ENCODE measurements around the gene TICAM1. TPM values are rescaled to one million over a fixed set of nuclear protein-coding genes. Genes with fewer than 3 reads are reported as not detected.
A peak's percentile ranks its signal among the peaks of the same experiment; 100 is the strongest.

TICAM1 gene
- total and polyA plus RNA-seq, 2 of the 13 experiments (the other 11 are each of a cell fraction or from before 2014, with no cell fraction given) = 0.33 to 0.95 TPM

DNA sequence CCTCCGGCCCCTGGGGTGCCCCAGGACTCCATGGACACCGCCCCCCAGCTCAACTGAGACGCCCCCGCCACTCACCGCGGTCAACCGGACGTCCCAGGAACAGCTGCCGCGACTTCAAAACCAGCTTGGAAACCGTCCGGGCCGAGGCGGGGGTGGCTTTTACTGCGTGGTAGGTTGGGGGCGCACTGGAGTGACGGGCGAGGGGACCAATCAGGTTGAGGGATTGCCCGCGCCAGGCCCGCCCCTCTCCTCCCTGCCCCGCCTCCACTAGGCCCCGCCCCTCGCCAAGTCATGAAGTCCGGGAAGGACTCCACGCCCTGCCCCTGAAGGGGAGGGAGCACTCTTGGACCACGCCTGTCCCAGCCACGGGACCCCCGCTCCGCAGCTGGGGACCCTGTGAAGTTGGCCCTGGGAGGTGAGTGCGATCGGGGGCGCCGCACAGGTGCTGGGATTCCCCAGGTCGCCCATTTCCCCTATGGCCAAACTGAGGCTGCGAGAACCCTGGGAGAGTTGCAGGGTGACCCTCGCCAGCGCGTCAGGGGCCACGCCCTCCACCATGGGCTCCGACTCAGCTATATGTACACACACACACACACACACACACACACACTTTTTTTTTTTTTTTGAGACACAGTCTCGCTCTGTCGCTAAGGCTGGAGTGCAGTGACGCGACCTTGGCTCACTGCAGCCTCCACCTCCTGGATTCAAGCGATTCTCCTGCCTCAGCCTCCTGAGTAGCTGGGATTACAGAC is 36.2 kb upstream of the TICAM1 start, which contains the start of gene PLIN3 (continued):
- TF ChIP-seq, protein P1, sequence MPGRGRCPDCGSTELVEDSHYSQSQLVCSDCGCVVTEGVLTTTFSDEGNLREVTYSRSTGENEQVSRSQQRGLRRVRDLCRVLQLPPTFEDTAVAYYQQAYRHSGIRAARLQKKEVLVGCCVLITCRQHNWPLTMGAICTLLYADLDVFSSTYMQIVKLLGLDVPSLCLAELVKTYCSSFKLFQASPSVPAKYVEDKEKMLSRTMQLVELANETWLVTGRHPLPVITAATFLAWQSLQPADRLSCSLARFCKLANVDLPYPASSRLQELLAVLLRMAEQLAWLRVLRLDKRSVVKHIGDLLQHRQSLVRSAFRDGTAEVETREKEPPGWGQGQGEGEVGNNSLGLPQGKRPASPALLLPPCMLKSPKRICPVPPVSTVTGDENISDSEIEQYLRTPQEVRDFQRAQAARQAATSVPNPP (CRISPR knock-in tag; IDR thresholded peaks at IDR 0.05) = no peak
- peak; percentile 43; the same call in 1 of the 2 replicates for TF ChIP-seq ZNF83 (CRISPR knock-in tag; IDR thresholded peaks at IDR 0.05; ENCODE audit: borderline replicate concordance)
- no peak for TF ChIP-seq MAFK (conservative IDR thresholded peaks at IDR 0.05 in 1 of 2, IDR thresholded peaks at IDR 0.05 in 1 of 2; ENCODE audit: low read length in 2 of 2)
- no peak for TF ChIP-seq THYN1 (CRISPR knock-in tag; IDR thresholded peaks at IDR 0.05; ENCODE audit: borderline replicate concordance, low read depth)
- TF ChIP-seq KDM5A (IDR thresholded peaks at IDR 0.05; ENCODE audit: borderline replicate concordance, low read length) = no peak; the same call in 1 of the 2 replicates
- TF ChIP-seq SATB2 (CRISPR knock-in tag; IDR thresholded peaks at IDR 0.05) = no peak
- TF ChIP-seq, protein P2, sequence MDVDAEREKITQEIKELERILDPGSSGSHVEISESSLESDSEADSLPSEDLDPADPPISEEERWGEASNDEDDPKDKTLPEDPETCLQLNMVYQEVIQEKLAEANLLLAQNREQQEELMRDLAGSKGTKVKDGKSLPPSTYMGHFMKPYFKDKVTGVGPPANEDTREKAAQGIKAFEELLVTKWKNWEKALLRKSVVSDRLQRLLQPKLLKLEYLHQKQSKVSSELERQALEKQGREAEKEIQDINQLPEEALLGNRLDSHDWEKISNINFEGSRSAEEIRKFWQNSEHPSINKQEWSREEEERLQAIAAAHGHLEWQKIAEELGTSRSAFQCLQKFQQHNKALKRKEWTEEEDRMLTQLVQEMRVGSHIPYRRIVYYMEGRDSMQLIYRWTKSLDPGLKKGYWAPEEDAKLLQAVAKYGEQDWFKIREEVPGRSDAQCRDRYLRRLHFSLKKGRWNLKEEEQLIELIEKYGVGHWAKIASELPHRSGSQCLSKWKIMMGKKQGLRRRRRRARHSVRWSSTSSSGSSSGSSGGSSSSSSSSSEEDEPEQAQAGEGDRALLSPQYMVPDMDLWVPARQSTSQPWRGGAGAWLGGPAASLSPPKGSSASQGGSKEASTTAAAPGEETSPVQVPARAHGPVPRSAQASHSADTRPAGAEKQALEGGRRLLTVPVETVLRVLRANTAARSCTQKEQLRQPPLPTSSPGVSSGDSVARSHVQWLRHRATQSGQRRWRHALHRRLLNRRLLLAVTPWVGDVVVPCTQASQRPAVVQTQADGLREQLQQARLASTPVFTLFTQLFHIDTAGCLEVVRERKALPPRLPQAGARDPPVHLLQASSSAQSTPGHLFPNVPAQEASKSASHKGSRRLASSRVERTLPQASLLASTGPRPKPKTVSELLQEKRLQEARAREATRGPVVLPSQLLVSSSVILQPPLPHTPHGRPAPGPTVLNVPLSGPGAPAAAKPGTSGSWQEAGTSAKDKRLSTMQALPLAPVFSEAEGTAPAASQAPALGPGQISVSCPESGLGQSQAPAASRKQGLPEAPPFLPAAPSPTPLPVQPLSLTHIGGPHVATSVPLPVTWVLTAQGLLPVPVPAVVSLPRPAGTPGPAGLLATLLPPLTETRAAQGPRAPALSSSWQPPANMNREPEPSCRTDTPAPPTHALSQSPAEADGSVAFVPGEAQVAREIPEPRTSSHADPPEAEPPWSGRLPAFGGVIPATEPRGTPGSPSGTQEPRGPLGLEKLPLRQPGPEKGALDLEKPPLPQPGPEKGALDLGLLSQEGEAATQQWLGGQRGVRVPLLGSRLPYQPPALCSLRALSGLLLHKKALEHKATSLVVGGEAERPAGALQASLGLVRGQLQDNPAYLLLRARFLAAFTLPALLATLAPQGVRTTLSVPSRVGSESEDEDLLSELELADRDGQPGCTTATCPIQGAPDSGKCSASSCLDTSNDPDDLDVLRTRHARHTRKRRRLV (CRISPR knock-in tag; IDR thresholded peaks at IDR 0.05) = 0 out of 2 replicates have a peak, but pooled peaks have one; percentile 54
- no peak for TF ChIP-seq ZNF296 (CRISPR knock-in tag; conservative IDR thresholded peaks at IDR 0.05)
- TF ChIP-seq MTF1 (CRISPR knock-in tag; IDR thresholded peaks at IDR 0.05) = no peak
- TF ChIP-seq, protein P3, sequence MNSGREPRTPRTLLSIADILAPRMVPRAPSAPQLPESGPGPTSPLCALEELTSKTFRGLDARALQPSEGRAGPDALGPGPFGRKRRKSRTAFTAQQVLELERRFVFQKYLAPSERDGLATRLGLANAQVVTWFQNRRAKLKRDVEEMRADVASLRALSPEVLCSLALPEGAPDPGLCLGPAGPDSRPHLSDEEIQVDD (CRISPR knock-in tag; IDR thresholded peaks at IDR 0.05; ENCODE audit: borderline replicate concordance) = no peak
- TF ChIP-seq ZNF674 (CRISPR knock-in tag; IDR thresholded peaks at IDR 0.05; ENCODE audit: low read depth) = no peak
- TF ChIP-seq, protein P4, sequence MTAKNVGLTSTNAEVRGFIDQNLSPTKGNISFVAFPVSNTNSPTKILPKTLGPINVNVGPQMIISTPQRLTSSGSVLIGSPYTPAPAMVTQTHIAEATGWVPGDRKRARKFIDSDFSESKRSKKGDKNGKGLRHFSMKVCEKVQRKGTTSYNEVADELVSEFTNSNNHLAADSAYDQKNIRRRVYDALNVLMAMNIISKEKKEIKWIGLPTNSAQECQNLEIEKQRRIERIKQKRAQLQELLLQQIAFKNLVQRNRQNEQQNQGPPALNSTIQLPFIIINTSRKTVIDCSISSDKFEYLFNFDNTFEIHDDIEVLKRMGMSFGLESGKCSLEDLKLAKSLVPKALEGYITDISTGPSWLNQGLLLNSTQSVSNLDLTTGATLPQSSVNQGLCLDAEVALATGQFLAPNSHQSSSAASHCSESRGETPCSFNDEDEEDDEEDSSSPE (CRISPR knock-in tag; IDR thresholded peaks at IDR 0.05) = no peak; the same call in 1 of the 2 replicates
- TF ChIP-seq ARNT (IDR thresholded peaks at IDR 0.05) = no peak
- TF ChIP-seq, protein P5, sequence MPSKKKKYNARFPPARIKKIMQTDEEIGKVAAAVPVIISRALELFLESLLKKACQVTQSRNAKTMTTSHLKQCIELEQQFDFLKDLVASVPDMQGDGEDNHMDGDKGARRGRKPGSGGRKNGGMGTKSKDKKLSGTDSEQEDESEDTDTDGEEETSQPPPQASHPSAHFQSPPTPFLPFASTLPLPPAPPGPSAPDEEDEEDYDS (CRISPR knock-in tag; IDR thresholded peaks at IDR 0.05) = peak; percentile 97
- peak in 1 of 2 experiments; percentile 64; a peak in 2 of 4 replicates for TF ChIP-seq NR2F1 (CRISPR knock-in tag; IDR thresholded peaks at IDR 0.05)
- TF ChIP-seq, protein P6, sequence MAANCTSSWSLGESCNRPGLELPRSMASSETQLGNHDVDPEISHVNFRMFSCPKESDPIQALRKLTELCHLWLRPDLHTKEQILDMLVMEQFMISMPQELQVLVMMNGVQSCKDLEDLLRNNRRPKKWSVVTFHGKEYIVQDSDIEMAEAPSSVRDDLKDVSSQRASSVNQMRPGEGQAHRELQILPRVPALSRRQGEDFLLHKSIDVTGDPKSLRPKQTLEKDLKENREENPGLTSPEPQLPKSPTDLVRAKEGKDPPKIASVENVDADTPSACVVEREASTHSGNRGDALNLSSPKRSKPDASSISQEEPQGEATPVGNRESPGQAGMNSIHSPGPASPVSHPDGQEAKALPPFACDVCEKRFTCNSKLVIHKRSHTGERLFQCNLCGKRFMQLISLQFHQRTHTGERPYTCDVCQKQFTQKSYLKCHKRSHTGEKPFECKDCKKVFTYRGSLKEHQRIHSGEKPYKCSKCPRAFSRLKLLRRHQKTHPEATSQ (CRISPR knock-in tag; IDR thresholded peaks at IDR 0.05; ENCODE audit: borderline replicate concordance) = 0 out of 2 replicates have a peak, but pooled peaks have one; percentile 32
- TF ChIP-seq, protein P7, sequence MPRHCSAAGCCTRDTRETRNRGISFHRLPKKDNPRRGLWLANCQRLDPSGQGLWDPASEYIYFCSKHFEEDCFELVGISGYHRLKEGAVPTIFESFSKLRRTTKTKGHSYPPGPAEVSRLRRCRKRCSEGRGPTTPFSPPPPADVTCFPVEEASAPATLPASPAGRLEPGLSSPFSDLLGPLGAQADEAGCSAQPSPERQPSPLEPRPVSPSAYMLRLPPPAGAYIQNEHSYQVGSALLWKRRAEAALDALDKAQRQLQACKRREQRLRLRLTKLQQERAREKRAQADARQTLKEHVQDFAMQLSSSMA (CRISPR knock-in tag; IDR thresholded peaks at IDR 0.05) = no peak

All from HepG2 (cell line).